ENCODE data around the gene MIS18A. TPM values are rescaled to one million over a fixed set of nuclear protein-coding genes. Genes with fewer than 3 reads are reported as not detected.

MIS18A gene
- total RNA-seq, 4 donors from 2014 or later = 0.51 to 2.7 (median 0.87) TPM

Other genes starting within 250 kb of the MIS18A start
- not detected for gene MRAP, start 19.8 kb upstream of the MIS18A start, total RNA-seq
- 10 to 100 TPM; 13.7 to 17.7 (median 15.2) TPM for gene URB1, start 114.0 kb upstream of the MIS18A start, total RNA-seq
- gene EVA1C, start 133.7 kb upstream of the MIS18A start, total RNA-seq = 10 to 100 TPM in 2 of 4 donors, 1 to 10 TPM in 2; 9.2 to 15.8 (median 12.1) TPM

All from gastrocnemius medialis (tissue), 4 donors.